ENCODE data around the gene PTPRU. TPM values are rescaled to one million over a fixed set of nuclear protein-coding genes. Genes with fewer than 3 reads are reported as not detected.

PTPRU gene
- total RNA-seq, 2 donors from 2014 or later = 2.0 to 2.4 TPM

- ATAC-seq (no peak), DNase-seq (no peak)
- intact Hi-C loops (cut with DNase I, micrococcal nuclease) = no loop called here
Observed at GRCh38 chr1:29338908-29339575, 102.7 kb downstream of the PTPRU start.

GRCh38 chr1:29341936-29342335, 105.6 kb downstream of the PTPRU start:
- ATAC-seq (no peak), DNase-seq (no peak)
- intact Hi-C loops (cut with DNase I, micrococcal nuclease) = no loop called here

- no peak for ATAC-seq
- intact Hi-C loops (cut with DNase I, micrococcal nuclease) = no loop called here
- no peak for DNase-seq
Observed at GRCh38 chr1:29342351-29342750, 106.0 kb downstream of the PTPRU start.

- intact Hi-C loops (cut with DNase I, micrococcal nuclease) = no loop called here
Observed at GRCh38 chr1:29342983-29343382, 106.7 kb downstream of the PTPRU start.

GRCh38 chr1:29343476-29343875, 107.2 kb downstream of the PTPRU start:
- DNase-seq = no peak
- intact Hi-C loops (cut with DNase I, micrococcal nuclease) = no loop called here
- ATAC-seq = no peak

More at GRCh38 chr1:29342983-29343382, 106.7 kb downstream of the PTPRU start:
- no peak for DNase-seq
- ATAC-seq = no peak

GRCh38 chr1:29343908-29344307, 107.6 kb downstream of the PTPRU start:
- intact Hi-C loops (cut with DNase I, micrococcal nuclease) = no loop called here
- ATAC-seq (no peak), DNase-seq (no peak)

GRCh38 chr1:29344336-29344735, 108.0 kb downstream of the PTPRU start:
- intact Hi-C loops (cut with DNase I, micrococcal nuclease) = no loop called here
- DNase-seq (no peak), ATAC-seq (no peak)

GRCh38 chr1:29346576-29346975, 110.3 kb downstream of the PTPRU start:
- intact Hi-C loops (cut with DNase I, micrococcal nuclease) = no loop called here

GRCh38 chr1:29349871-29350491, 113.7 kb downstream of the PTPRU start:
- intact Hi-C loops (cut with DNase I, micrococcal nuclease) = no loop called here
- ATAC-seq (no peak), DNase-seq (no peak)

More at GRCh38 chr1:29346576-29346975, 110.3 kb downstream of the PTPRU start:
- DNase-seq (no peak), ATAC-seq (no peak)

- ATAC-seq = no peak
- intact Hi-C loops (cut with DNase I, micrococcal nuclease) = no loop called here
- no peak for DNase-seq
Observed at GRCh38 chr1:29352719-29353420, 116.5 kb downstream of the PTPRU start.

- intact Hi-C loops (cut with DNase I, micrococcal nuclease) = no loop called here
- DNase-seq = no peak
- no peak for ATAC-seq
Observed at GRCh38 chr1:29354511-29355098, 118.3 kb downstream of the PTPRU start.

GRCh38 chr1:29355375-29355774, 119.1 kb downstream of the PTPRU start:
- DNase-seq (no peak), ATAC-seq (no peak)
- intact Hi-C loops (cut with DNase I, micrococcal nuclease) = no loop called here

- DNase-seq (peak in 1 of 2 donors; percentile 36), ATAC-seq (peak; percentile 79)
- intact Hi-C loops (cut with DNase I, micrococcal nuclease) = no loop called here
Observed at GRCh38 chr1:29356663-29357062, 120.3 kb downstream of the PTPRU start.

- no peak for DNase-seq
- ATAC-seq = no peak
- intact Hi-C loops (cut with DNase I, micrococcal nuclease) = no loop called here
Observed at GRCh38 chr1:29357452-29357851, 121.1 kb downstream of the PTPRU start.

- intact Hi-C loops (cut with DNase I, micrococcal nuclease) = no loop called here
- ATAC-seq = no peak
- no peak for DNase-seq
Observed at GRCh38 chr1:29358183-29358582, 121.9 kb downstream of the PTPRU start.

GRCh38 chr1:29360768-29361167, 124.4 kb downstream of the PTPRU start:
- intact Hi-C loops (cut with DNase I, micrococcal nuclease) = no loop called here

GRCh38 chr1:29361686-29362085, 125.4 kb downstream of the PTPRU start:
- intact Hi-C loops (cut with DNase I, micrococcal nuclease) = no loop called here
- DNase-seq (no peak), ATAC-seq (no peak)

More at GRCh38 chr1:29360768-29361167, 124.4 kb downstream of the PTPRU start:
- ATAC-seq = no peak
- no peak for DNase-seq

- DNase-seq = no peak
- intact Hi-C loops (cut with DNase I, micrococcal nuclease) = no loop called here
- no peak for ATAC-seq
Observed at GRCh38 chr1:29362116-29362515, 125.8 kb downstream of the PTPRU start.

- intact Hi-C loops (cut with DNase I, micrococcal nuclease) = no loop called here
- ATAC-seq (no peak), DNase-seq (no peak)
Observed at GRCh38 chr1:29362764-29363163, 126.4 kb downstream of the PTPRU start.

- intact Hi-C loops (cut with DNase I, micrococcal nuclease) = no loop called here
- ATAC-seq (no peak), DNase-seq (no peak)
Observed at GRCh38 chr1:29363536-29363935, 127.2 kb downstream of the PTPRU start.

Data from left colon (tissue), 2 donors.